Measurements from ENCODE around the gene RGS12.

- TF ChIP-seq CTCF (IDR thresholded peaks at IDR 0.05) (no peak), POLR2A (IDR thresholded peaks at IDR 0.05) (no peak)
Measured at GRCh38 chr4:3248178-3248480, 44.7 kb upstream of the RGS12 start.

Data from thyroid gland (tissue), 4 donors.